Hepatocyte (in vitro differentiated cells): ENCODE results near the gene SREBF1. TPM values are rescaled to one million over a fixed set of nuclear protein-coding genes. Genes with fewer than 3 reads are reported as not detected.

ENCODE experiments used
- DNase-seq: peaks from one replicate; pipeline ENCODE4 v3.0.0-alpha.2; 2016; ENCODE audit warnings: low spot score
- H2AFZ ChIP-seq: fragments of 200-600 bp; sonication (generic); 2 replicates; pipeline ENCODE4 v1.6.0; 2016; ENCODE audit warnings: antibody characterized with exemption, mild to moderate bottlenecking
- H3K27ac ChIP-seq: fragments of 200-600 bp; sonication (generic); 2 replicates; pipeline ENCODE4 v1.5.1; 2016; ENCODE audit warnings: mild to moderate bottlenecking
- H3K27me3 ChIP-seq: fragments of 200-600 bp; sonication (generic); 2 replicates; pipeline ENCODE4 v1.6.1; 2016
- H3K36me3 ChIP-seq: fragments of 200-600 bp; sonication (generic); replicated peaks from 2 replicates; pipeline ENCODE4 v1.5.1; 2016; ENCODE audit warnings: low read depth; ENCODE audit not compliant: insufficient read depth
- H3K4me1 ChIP-seq: fragments of 200-600 bp; sonication (generic); 2 replicates; pipeline ENCODE4 v1.5.1; 2016; ENCODE audit warnings: mild to moderate bottlenecking, moderate library complexity; ENCODE audit not compliant: insufficient read depth
- H3K4me2 ChIP-seq: fragments of 200-600 bp; sonication (generic); 2 replicates; pipeline ENCODE4 v1.6.0; 2016
- H3K4me3 ChIP-seq: fragments of 200-600 bp; sonication (generic); 2 replicates; pipeline ENCODE4 v1.5.1; 2016; ENCODE audit warnings: mild to moderate bottlenecking
- H3K79me2 ChIP-seq: fragments of 200-600 bp; sonication (generic); 2 replicates; pipeline ENCODE4 v1.6.0; 2017; ENCODE audit warnings: mild to moderate bottlenecking
- H3K9me2 ChIP-seq: fragments of 200-600 bp; sonication (generic); replicated peaks from 2 replicates; pipeline ENCODE4 v1.6.0; 2017; ENCODE audit warnings: mild to moderate bottlenecking; ENCODE audit not compliant: insufficient read depth
- H3K9me3 ChIP-seq: fragments of 200-600 bp; sonication (generic); 2 replicates; pipeline ENCODE4 v1.5.1; 2016; ENCODE audit warnings: low read depth, mild to moderate bottlenecking
- H4K20me1 ChIP-seq: fragments of 200-600 bp; sonication (generic); 2 replicates; pipeline ENCODE4 v1.6.0; 2016; ENCODE audit warnings: mild to moderate bottlenecking; ENCODE audit not compliant: insufficient read depth, poor library complexity, severe bottlenecking
- EZH2 ChIP-seq: fragments of 200-600 bp; sonication (generic); IDR thresholded peaks from 2 replicates; pipeline ENCODE4 v1.6.1; 2016; ENCODE audit warnings: antibody characterized with exemption, mild to moderate bottlenecking, borderline replicate concordance
- EZH2phosphoT487 ChIP-seq: fragments of 200-600 bp; sonication (generic); IDR thresholded peaks from one replicate; pipeline ENCODE4 v1.6.1; 2018; ENCODE audit warnings: antibody characterized with exemption, mild to moderate bottlenecking, low read depth, moderate library complexity; ENCODE audit not compliant: unreplicated experiment, severe bottlenecking
- WGBS: methylation state at CpG from one replicate; pipeline ENCODE4 v1.1.6; 2016; ENCODE audit warnings: low lambda C conversion rate; ENCODE audit errors: missing lambda C conversion rate; 5-methylcytosine and 5-hydroxymethylcytosine counted together
- polyA plus RNA-seq: library from polyadenylated mRNA; unstranded; fragments of >200 nt; fragmentation: Nextera tagmentation; extraction: Ambion mirVana; gene quantifications from 2 replicates; pipeline ENCODE4 v1.2.1, GENCODE V29; 2016
- total RNA-seq: library from RNA; depleted of rRNA; stranded (reverse); fragments of >200 nt; gene quantifications from 2 replicates; pipeline ENCODE4 v1.2.3, GENCODE V29; 2014
- TF ChIP-seq, protein P1 (sequence below): fragments of 200-600 bp; sonication (generic); IDR thresholded peaks from 2 replicates; pipeline ENCODE4 v1.5.1; 2016; ENCODE audit warnings: antibody characterized with exemption, mild to moderate bottlenecking; ENCODE audit not compliant: poor library complexity

Gene SREBF1
- total and polyA plus RNA-seq, 2 experiments from 2014 or later: 57.1 to 140 TPM

DNA sequence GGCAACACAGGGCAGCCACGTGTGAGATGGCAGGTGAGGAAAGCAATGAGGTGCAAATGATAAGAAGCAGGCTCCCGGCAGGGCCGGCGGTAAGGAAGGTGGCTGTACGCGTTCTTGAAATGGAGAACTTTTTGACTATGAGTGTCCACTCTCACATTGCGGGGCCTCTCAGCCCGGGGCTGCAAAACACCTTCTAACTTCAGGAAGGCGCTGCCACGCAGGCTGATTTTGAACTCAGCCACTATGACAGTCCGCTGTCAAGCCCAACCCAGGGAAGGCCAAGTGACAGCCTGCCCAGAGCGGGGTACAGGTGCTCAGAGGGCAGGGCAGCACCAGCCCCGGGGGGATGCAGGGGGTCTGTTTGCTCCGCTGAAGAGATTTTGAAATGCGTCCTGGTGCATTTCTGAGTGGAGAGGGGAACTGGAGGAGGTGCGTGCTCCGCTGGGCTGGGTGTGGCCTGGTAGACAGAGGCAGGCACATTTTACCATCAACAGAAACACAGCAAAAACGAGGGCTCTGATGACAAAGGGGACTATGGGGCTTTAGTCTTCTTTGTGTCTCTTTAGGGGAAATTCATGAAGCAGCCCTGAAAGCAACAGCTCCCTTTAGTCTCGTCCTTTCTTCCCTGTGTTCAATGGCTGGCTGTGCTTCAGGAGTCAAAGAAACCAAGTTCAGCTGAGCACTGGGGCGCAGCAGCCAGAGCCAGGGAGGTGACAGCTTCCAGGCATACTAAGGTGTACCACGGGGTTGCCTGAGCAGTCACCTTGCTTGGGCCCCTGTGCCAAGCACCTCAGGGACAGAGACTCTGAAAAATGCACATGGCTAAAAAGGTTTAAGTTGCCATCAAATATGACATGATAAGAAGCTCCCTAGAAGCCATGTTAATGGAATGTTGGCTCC is 14.6 kb upstream of the SREBF1 start:
- no peak overlapping the region for H3K27ac ChIP-seq
- H3K79me2 ChIP-seq: no peaks in the 10 kb centered on the region
- TF ChIP-seq EZH2 (no peak), EZH2phosphoT487 (no peak)
- TF ChIP-seq, protein P1, sequence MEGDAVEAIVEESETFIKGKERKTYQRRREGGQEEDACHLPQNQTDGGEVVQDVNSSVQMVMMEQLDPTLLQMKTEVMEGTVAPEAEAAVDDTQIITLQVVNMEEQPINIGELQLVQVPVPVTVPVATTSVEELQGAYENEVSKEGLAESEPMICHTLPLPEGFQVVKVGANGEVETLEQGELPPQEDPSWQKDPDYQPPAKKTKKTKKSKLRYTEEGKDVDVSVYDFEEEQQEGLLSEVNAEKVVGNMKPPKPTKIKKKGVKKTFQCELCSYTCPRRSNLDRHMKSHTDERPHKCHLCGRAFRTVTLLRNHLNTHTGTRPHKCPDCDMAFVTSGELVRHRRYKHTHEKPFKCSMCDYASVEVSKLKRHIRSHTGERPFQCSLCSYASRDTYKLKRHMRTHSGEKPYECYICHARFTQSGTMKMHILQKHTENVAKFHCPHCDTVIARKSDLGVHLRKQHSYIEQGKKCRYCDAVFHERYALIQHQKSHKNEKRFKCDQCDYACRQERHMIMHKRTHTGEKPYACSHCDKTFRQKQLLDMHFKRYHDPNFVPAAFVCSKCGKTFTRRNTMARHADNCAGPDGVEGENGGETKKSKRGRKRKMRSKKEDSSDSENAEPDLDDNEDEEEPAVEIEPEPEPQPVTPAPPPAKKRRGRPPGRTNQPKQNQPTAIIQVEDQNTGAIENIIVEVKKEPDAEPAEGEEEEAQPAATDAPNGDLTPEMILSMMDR: no peak
- WGBS: 71% methylated on average over 21 of the region's 21 CpGs
- H2AFZ ChIP-seq: no peak overlapping the region
- H4K20me1 ChIP-seq: no peaks in the 10 kb centered on the region
- no peak for DNase-seq
- H3K9me3 ChIP-seq: no peaks in the 10 kb centered on the region
- H3K36me3 ChIP-seq: no peaks in the 10 kb centered on the region
- no peaks in the 10 kb centered on the region for H3K27me3 ChIP-seq
- no peak overlapping the region for H3K4me2 ChIP-seq
- no peaks in the 10 kb centered on the region for H3K9me2 ChIP-seq
- H3K4me3 ChIP-seq: no peak overlapping the region
- H3K4me1 ChIP-seq: peaks cover 50% of the 10 kb centered on the region

DNA sequence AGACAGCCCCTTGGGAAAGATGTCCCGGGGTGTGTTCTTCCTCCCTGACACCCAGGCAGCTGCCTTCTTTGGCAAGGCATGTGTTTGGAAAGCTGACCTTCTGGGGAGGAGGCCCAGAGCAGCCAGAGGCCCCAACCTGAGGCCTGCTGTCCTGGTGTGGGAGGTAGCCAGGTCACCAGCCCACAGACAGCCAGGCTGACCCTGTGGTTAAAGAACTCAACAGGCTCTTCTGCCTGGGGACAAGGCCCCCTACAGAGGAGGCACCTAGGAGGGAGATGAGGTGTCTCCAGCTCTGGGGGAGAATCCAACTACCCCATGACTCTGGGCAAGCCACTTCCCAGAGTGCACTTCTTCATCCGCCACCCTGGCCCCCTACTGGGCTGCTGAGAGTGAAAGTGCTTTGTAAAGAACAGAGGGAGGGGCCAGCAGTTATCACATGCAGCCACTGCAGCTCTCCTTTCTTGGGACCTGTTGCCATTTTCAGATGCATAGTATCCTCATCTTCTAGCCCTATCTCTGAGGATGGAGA is 13.1 kb upstream of the SREBF1 start:
- Histone ChIP-seq H3K27me3 (no peaks in the 10 kb centered on the region), H3K27ac (peak overlapping the region; percentile 20), H3K4me3 (no peak overlapping the region), H3K36me3 (no peaks in the 10 kb centered on the region), H3K9me3 (no peaks in the 10 kb centered on the region), H3K4me2 (no peak overlapping the region), H2AFZ (no peak overlapping the region), H3K9me2 (no peaks in the 10 kb centered on the region), H4K20me1 (no peaks in the 10 kb centered on the region), H3K4me1 (peaks cover 35% of the 10 kb centered on the region), H3K79me2 (no peaks in the 10 kb centered on the region)
- TF ChIP-seq EZH2phosphoT487 (no peak), EZH2 (no peak)
- TF ChIP-seq, protein P1: no peak
- peak; percentile 48 for DNase-seq
- 92% methylated on average over 2 of the region's 2 CpGs for WGBS

DNA sequence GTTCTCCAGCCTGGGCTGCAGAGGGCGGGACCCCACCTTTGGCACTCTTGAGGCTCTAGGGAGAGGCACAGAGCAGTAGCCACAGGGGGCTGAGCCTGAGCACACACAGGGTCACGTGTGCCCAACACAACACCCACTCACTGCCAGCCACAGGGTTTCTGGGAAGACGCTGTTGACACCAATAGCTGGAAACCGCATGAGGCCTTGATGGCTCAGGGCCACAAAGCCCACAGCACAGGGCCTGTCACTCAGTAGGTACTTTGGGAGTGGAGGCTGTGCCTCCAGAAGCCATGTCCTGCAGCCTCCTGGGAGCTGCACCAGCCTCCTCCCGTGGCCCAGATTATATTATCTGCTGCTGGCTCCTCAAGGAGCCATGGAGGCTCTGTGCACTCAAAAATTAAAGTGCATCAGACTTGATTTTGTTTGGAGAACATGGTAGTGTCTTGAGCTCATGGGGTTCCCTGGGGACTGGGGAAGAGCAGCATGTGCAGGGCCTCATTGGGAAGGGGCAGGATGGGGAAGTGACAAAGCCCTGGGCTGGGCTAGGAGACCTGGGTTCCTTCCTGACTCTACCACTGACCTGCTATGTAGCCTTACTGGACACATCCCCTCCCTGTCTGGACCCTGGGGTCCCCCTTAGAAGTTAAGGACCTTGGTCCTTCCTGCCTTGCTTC is 12.5 kb upstream of the SREBF1 start:
- H4K20me1 ChIP-seq: no peaks in the 10 kb centered on the region
- no peaks in the 10 kb centered on the region for H3K9me3 ChIP-seq
- 79% methylated on average over 5 of the region's 5 CpGs for WGBS
- H2AFZ ChIP-seq: no peak overlapping the region
- H3K79me2 ChIP-seq: no peaks in the 10 kb centered on the region
- no peak overlapping the region for H3K4me2 ChIP-seq
- no peaks in the 10 kb centered on the region for H3K9me2 ChIP-seq
- DNase-seq: no peak
- H3K4me3 ChIP-seq: no peak overlapping the region
- no peak for TF ChIP-seq EZH2
- no peak for TF ChIP-seq EZH2phosphoT487
- TF ChIP-seq, protein P1: no peak
- H3K27me3 ChIP-seq: no peaks in the 10 kb centered on the region
- H3K36me3 ChIP-seq: no peaks in the 10 kb centered on the region
- H3K27ac ChIP-seq: peak overlapping the region; percentile 20
- H3K4me1 ChIP-seq: peaks cover 29% of the 10 kb centered on the region
